Stomach (tissue), 9 donors: ENCODE measurements around the gene ERBB4. TPM values are rescaled to one million over a fixed set of nuclear protein-coding genes. Genes with fewer than 3 reads are reported as not detected.

Experiments used
- DNase-seq, 2 donors: peaks; one replicate each; pipeline versions ENCODE4 v3.0.0 to v3.0.0-alpha.2; 2013 to 2019
- H3K27ac ChIP-seq, 5 donors: fragments of 200-600 bp in 4 of 5; sonication (generic) in 4 of 5; one replicate each; pipeline ENCODE4 v1.5.1; 2013 to 2019; ENCODE audit warnings: mild to moderate bottlenecking in 1 of 5, moderate library complexity in 1 of 5
- H3K27me3 ChIP-seq, 3 donors: fragments of 200-600 bp; sonication (generic); one replicate each; pipeline ENCODE4 v1.5.1; 2017 to 2019; ENCODE audit warnings: mixed run types in 1 of 3
- H3K36me3 ChIP-seq, 4 donors: fragments of 200-600 bp; sonication (generic); 1 replicate in 3 of 4; 2 replicates in 1 of 4; pipeline ENCODE4 v1.5.1; 2016 to 2019
- H3K4me1 ChIP-seq, 4 donors: fragments of 200-600 bp; sonication (generic); one replicate each; pipeline ENCODE4 v1.5.1; 2016 to 2019
- H3K4me3 ChIP-seq, 4 donors: fragments of 200-600 bp; sonication (generic) in 3 of 4; one replicate each; pipeline ENCODE4 v1.5.1; 2016 to 2019; ENCODE audit warnings: mild to moderate bottlenecking in 1 of 4
- H3K9me3 ChIP-seq, 4 donors: fragments of 200-600 bp; sonication (generic); one replicate each; pipeline ENCODE4 v1.5.1; 2016 to 2019
- CTCF ChIP-seq, 7 experiments: fragments of 450-650 bp in 4 of 7; fragments of 200-600 bp in 3 of 7; sonication (generic) in 3 of 7; IDR thresholded peaks; one replicate each; pipeline ENCODE4 v1.5.1; 2016 to 2019; ENCODE audit warnings: antibody characterized with exemption in 7 of 7, control low read depth in 2 of 7, mild to moderate bottlenecking in 1 of 7
- EP300 ChIP-seq: sonication (generic); formaldehyde crosslinking; IDR thresholded peaks from one replicate; pipeline ENCODE4 v1.6.1; 2017; ENCODE audit warnings: antibody characterized with exemption
- POLR2A ChIP-seq, 4 donors: fragments of 450-650 bp; IDR thresholded peaks; one replicate each; pipeline ENCODE4 v1.6.1; 2016; ENCODE audit warnings: antibody characterized with exemption in 4 of 4, control low read depth in 2 of 4, mild to moderate bottlenecking in 1 of 4, moderate library complexity in 1 of 4
- POLR2AphosphoS5 ChIP-seq, 3 donors: sonication (generic); formaldehyde crosslinking; IDR thresholded peaks; one replicate each; pipeline ENCODE4 v1.6.1; 2016; ENCODE audit warnings: antibody characterized with exemption in 3 of 3
- WGBS, 5 donors: extraction: QIAGEN DNeasy Blood & Tissue Kit in 3 of 5; methylation state at CpG; one replicate each; pipeline versions ENCODE4 v1.1.5 to v1.1.7; 2013 to 2018; 5-methylcytosine and 5-hydroxymethylcytosine counted together
- intact Hi-C: fragments of 100-400 bp; cut with DNase I; formaldehyde crosslinking; loops from one replicate; pipeline ENCODE4 v1.15.1; 2023; ENCODE audit warnings: low total_unique reads
- polyA plus RNA-seq, 3 donors: library from polyadenylated mRNA; stranded (reverse); fragments of 200-250 nt; gene quantifications; one replicate each; pipeline ENCODE4 v1.2.3, GENCODE V29; 2013
- total RNA-seq, 5 donors: library from RNA; depleted of rRNA; stranded (reverse); fragments of >200 nt; gene quantifications; one replicate each; pipeline versions ENCODE4 v1.1.0 to v1.2.3, GENCODE V29; 2014 to 2016
- donor health status: healthy with polysubstance abuse.
- donor health status: Bipolar disorder and iron deficiency.
- donor health status: healthy.

ERBB4 gene
- total and polyA plus RNA-seq, 8 donors: 0.12 to 2.5 (median 0.45) TPM; not detected in 1

- Histone ChIP-seq H3K4me1 (peaks cover 0 to 10% (median 3%) of the 10 kb centered on the region in 4 donors), H3K4me3 (no peak overlapping the region), H3K36me3 (no peaks in the 10 kb centered on the region), H3K27ac (no peak overlapping the region), H3K9me3 (no peaks in the 10 kb centered on the region), H3K27me3 (no peaks in the 10 kb centered on the region)
- DNase-seq: no peak
- intact Hi-C loops: no loop called here
- WGBS, 5 donors: 91 to 100% (median 93%) methylated on average over 1 of the region's 1 CpG
- TF ChIP-seq EP300 (no peak), POLR2AphosphoS5 (IDR thresholded peaks at IDR 0.05) (no peak), POLR2A (IDR thresholded peaks at IDR 0.05) (no peak), CTCF (IDR thresholded peaks at IDR 0.05) (no peak)
Measured at GRCh38 chr2:211458974-211459373, 1079.6 kb downstream of the ERBB4 start.

- intact Hi-C loops: no loop called here
- no peaks in the 10 kb centered on the region for H3K27me3 ChIP-seq
- WGBS, 5 donors: 39 to 49% (median 47%) methylated on average over 2 of the region's 2 CpGs
- H3K4me1 ChIP-seq: peaks cover 0 to 10% (median 3%) of the 10 kb centered on the region in 4 donors
- H3K27ac ChIP-seq: no peak overlapping the region
- H3K4me3 ChIP-seq: no peak overlapping the region
- DNase-seq: no peak
- TF ChIP-seq POLR2A (IDR thresholded peaks at IDR 0.05): no peak
- TF ChIP-seq EP300: no peak
- TF ChIP-seq POLR2AphosphoS5 (IDR thresholded peaks at IDR 0.05): no peak
- no peak for TF ChIP-seq CTCF (IDR thresholded peaks at IDR 0.05)
- no peaks in the 10 kb centered on the region for H3K36me3 ChIP-seq
- no peaks in the 10 kb centered on the region for H3K9me3 ChIP-seq
Measured at GRCh38 chr2:211457325-211457724, 1081.3 kb downstream of the ERBB4 start.

- Histone ChIP-seq H3K9me3 (no peaks in the 10 kb centered on the region), H3K27ac (no peak overlapping the region), H3K27me3 (no peaks in the 10 kb centered on the region), H3K36me3 (no peaks in the 10 kb centered on the region), H3K4me3 (no peak overlapping the region), H3K4me1 (peaks cover 0 to 13% (median 3%) of the 10 kb centered on the region in 4 donors)
- DNase-seq: peak; percentile 34 to 79
- intact Hi-C loops: no loop called here
- TF ChIP-seq CTCF (IDR thresholded peaks at IDR 0.05) (peak in 5 of 7 experiments; percentile 56 to 75 (median 66)), POLR2A (IDR thresholded peaks at IDR 0.05) (no peak)
- WGBS, 5 donors: 73 to 96% (median 84%) methylated on average over 1 of the region's 1 CpG
Measured at GRCh38 chr2:211455216-211455841, 1083.3 kb downstream of the ERBB4 start.

GRCh38 chr2:211454679-211455078 is 1083.9 kb downstream of the ERBB4 start:
- 27 to 37% (median 29%) methylated on average over 6 of the region's 6 CpGs for WGBS, 5 donors
- TF ChIP-seq CTCF (IDR thresholded peaks at IDR 0.05) (no peak), POLR2A (IDR thresholded peaks at IDR 0.05) (no peak), POLR2AphosphoS5 (IDR thresholded peaks at IDR 0.05) (no peak), EP300 (no peak)
- Histone ChIP-seq H3K4me3 (no peak overlapping the region), H3K9me3 (no peaks in the 10 kb centered on the region), H3K4me1 (peaks cover 0 to 13% (median 3%) of the 10 kb centered on the region in 4 donors), H3K27ac (no peak overlapping the region), H3K36me3 (no peaks in the 10 kb centered on the region), H3K27me3 (no peaks in the 10 kb centered on the region)
- intact Hi-C loops: no loop called here
- DNase-seq: peak in 1 of 2 donors; percentile 20
